ENCODE measurements around the gene SPDYE17. TPM values are rescaled to one million over a fixed set of nuclear protein-coding genes. Genes with fewer than 3 reads are reported as not detected.
"Not testable (repeated sequence)": the region's sequence is repeated elsewhere in the genome, so short reads cannot be mapped to it uniquely, and the experiment has no call there.

The SPDYE17 gene
- polyA plus RNA-seq, 4 donors = not detected

GRCh38 chr7:77062557-77062956 lies 30.4 kb upstream of the SPDYE17 start, which contains the start of gene SPDYE18:
SPDYE18 (minus strand) TSS chr7:77062558; CDS start chr7:77060512, 2,046 bp downstream.
- H3K9me3 ChIP-seq (ENCODE audit: control insufficient read depth in 2 of 2, insufficient read depth in 1 of 2, low read depth in 1 of 2, low read length in 1 of 2); H3K27me3 ChIP-seq (ENCODE audit: control insufficient read depth in 3 of 3, insufficient read depth in 3 of 3, low read length in 3 of 3); DNase-seq; H3K4me3 ChIP-seq (ENCODE audit: low read depth in 1 of 3, low read length in 3 of 3); H3K4me1 ChIP-seq (ENCODE audit: control insufficient read depth in 3 of 3, insufficient read depth in 2 of 3, low read depth in 1 of 3, low read length in 2 of 3); FAIRE-seq; H3K27ac ChIP-seq (ENCODE audit: low read depth in 1 of 3, low read length in 2 of 3); H3K36me3 ChIP-seq (ENCODE audit: control insufficient read depth in 3 of 3, insufficient read depth in 2 of 3, low read depth in 1 of 3, low read length in 3 of 3): not testable (repeated sequence)
- 90 to 98% (median 92%) methylated on average over 3 to 4 of the region's 4 CpGs for WGBS, 3 donors

- H3K27ac ChIP-seq (ENCODE audit: low read depth in 1 of 3, low read length in 2 of 3); H3K27me3 ChIP-seq (ENCODE audit: control insufficient read depth in 3 of 3, insufficient read depth in 3 of 3, low read length in 3 of 3); H3K4me3 ChIP-seq (ENCODE audit: low read depth in 1 of 3, low read length in 3 of 3); H3K36me3 ChIP-seq (ENCODE audit: control insufficient read depth in 3 of 3, insufficient read depth in 2 of 3, low read depth in 1 of 3, low read length in 3 of 3); H3K9me3 ChIP-seq (ENCODE audit: control insufficient read depth in 2 of 2, insufficient read depth in 1 of 2, low read depth in 1 of 2, low read length in 1 of 2); DNase-seq; H3K4me1 ChIP-seq (ENCODE audit: control insufficient read depth in 3 of 3, insufficient read depth in 2 of 3, low read depth in 1 of 3, low read length in 2 of 3); FAIRE-seq: not testable (repeated sequence)
- WGBS, 3 donors = 89 to 100% (median 94%) methylated on average over 6 to 7 of the region's 10 CpGs
Observed at GRCh38 chr7:77026349-77026748, 5.8 kb downstream of the SPDYE17 start.

DNA sequence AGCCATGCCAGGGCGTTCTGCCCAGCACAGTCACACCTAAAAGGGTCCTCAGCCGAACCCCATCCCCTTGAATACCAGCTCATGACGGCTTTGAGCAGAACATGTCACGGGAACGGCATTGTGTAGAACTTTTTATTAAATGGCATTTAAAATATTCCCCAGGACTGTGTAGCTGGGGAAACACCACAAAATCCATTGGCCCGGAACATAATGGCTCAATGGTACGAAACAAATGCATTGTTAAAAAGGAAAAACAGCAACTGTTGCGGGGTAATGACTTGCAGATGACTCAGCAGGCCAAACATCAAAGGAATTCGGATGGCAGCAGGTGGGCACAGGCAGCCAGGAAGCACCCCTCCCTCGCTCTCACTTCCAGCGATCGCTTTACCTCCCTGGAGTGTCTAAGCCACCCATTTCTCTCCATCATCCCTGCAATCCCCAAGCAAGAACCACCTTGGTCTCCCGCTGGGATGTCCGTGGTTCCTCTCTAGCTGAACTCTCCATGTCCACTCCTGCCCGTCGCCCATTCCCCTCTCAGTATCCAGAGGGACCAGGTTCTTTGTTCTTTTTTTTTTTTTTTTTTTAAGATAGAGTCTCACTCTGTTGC lies 22.0 kb downstream of the SPDYE17 start:
- H3K4me3 ChIP-seq (ENCODE audit: low read depth in 1 of 3, low read length in 3 of 3); DNase-seq; H3K27ac ChIP-seq (ENCODE audit: low read depth in 1 of 3, low read length in 2 of 3); H3K27me3 ChIP-seq (ENCODE audit: control insufficient read depth in 3 of 3, insufficient read depth in 3 of 3, low read length in 3 of 3); H3K4me1 ChIP-seq (ENCODE audit: control insufficient read depth in 3 of 3, insufficient read depth in 2 of 3, low read depth in 1 of 3, low read length in 2 of 3); FAIRE-seq; H3K36me3 ChIP-seq (ENCODE audit: control insufficient read depth in 3 of 3, insufficient read depth in 2 of 3, low read depth in 1 of 3, low read length in 3 of 3); H3K9me3 ChIP-seq (ENCODE audit: control insufficient read depth in 2 of 2, insufficient read depth in 1 of 2, low read depth in 1 of 2, low read length in 1 of 2): not testable (repeated sequence)
- 90 to 95% (median 91%) methylated on average over 9 to 10 of the region's 16 CpGs for WGBS, 3 donors

GRCh38 chr7:77008000-77008399 lies 24.2 kb downstream of the SPDYE17 start:
- not testable (repeated sequence) for H3K27me3 ChIP-seq (ENCODE audit: control insufficient read depth in 3 of 3, insufficient read depth in 3 of 3, low read length in 3 of 3); FAIRE-seq; H3K9me3 ChIP-seq (ENCODE audit: control insufficient read depth in 2 of 2, insufficient read depth in 1 of 2, low read depth in 1 of 2, low read length in 1 of 2); H3K4me1 ChIP-seq (ENCODE audit: control insufficient read depth in 3 of 3, insufficient read depth in 2 of 3, low read depth in 1 of 3, low read length in 2 of 3); H3K4me3 ChIP-seq (ENCODE audit: low read depth in 1 of 3, low read length in 3 of 3)
- peaks cover 0 to 11% (median 0%) of the 10 kb centered on the region in 3 donors for H3K36me3 ChIP-seq (ENCODE audit: control insufficient read depth in 3 of 3, insufficient read depth in 2 of 3, low read depth in 1 of 3, low read length in 3 of 3)
- WGBS, 3 donors = 44 to 64% (median 50%) methylated on average over 9 to 10 of the region's 10 CpGs
- peak overlapping the region in 1 of 3 donors; percentile 14 for H3K27ac ChIP-seq (ENCODE audit: low read depth in 1 of 3, low read length in 2 of 3)
- DNase-seq = peak; percentile 1 to 34

- H3K27me3 ChIP-seq (ENCODE audit: control insufficient read depth in 3 of 3, insufficient read depth in 3 of 3, low read length in 3 of 3); H3K4me3 ChIP-seq (ENCODE audit: low read depth in 1 of 3, low read length in 3 of 3); FAIRE-seq; H3K9me3 ChIP-seq (ENCODE audit: control insufficient read depth in 2 of 2, insufficient read depth in 1 of 2, low read depth in 1 of 2, low read length in 1 of 2); DNase-seq; H3K4me1 ChIP-seq (ENCODE audit: control insufficient read depth in 3 of 3, insufficient read depth in 2 of 3, low read depth in 1 of 3, low read length in 2 of 3): not testable (repeated sequence)
- H3K36me3 ChIP-seq (ENCODE audit: control insufficient read depth in 3 of 3, insufficient read depth in 2 of 3, low read depth in 1 of 3, low read length in 3 of 3) = peaks cover 0 to 25% (median 0%) of the 10 kb centered on the region in 3 donors
- peak overlapping the region in 1 of 3 donors; percentile 41 for H3K27ac ChIP-seq (ENCODE audit: low read depth in 1 of 3, low read length in 2 of 3)
- 52 to 77% (median 55%) methylated on average over 10 to 14 of the region's 22 CpGs for WGBS, 3 donors
Observed at GRCh38 chr7:77006127-77007110, 25.7 kb downstream of the SPDYE17 start.

DNA sequence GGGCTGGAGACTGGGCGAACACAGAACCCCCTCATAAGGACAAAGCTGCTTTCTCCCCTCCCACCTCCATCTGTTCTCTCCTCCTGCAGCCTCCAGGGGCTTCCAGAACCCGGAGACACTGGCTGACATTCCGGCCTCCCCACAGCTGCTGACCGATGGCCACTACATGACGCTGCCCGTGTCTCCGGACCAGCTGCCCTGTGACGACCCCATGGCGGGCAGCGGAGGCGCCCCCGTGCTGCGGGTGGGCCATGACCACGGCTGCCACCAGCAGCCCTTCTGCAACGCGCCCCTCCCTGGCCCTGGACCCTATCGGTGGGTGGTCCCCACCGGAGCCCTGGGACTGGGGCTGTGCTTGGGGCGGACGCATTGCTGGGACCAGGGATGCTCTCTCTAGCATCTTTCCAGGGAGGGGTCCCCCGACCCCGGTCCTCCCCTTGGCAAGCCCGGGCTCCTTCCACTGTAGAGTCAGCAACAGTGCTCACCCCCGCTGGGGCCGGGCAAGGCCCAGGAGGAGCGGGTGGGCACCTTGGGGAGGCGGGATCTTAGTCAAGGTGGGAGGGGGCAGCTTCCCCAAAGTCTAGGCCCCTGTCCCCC lies 26.6 kb downstream of the SPDYE17 start:
- H3K4me3 ChIP-seq (ENCODE audit: low read depth in 1 of 3, low read length in 3 of 3); FAIRE-seq; H3K27ac ChIP-seq (ENCODE audit: low read depth in 1 of 3, low read length in 2 of 3); H3K27me3 ChIP-seq (ENCODE audit: control insufficient read depth in 3 of 3, insufficient read depth in 3 of 3, low read length in 3 of 3); H3K9me3 ChIP-seq (ENCODE audit: control insufficient read depth in 2 of 2, insufficient read depth in 1 of 2, low read depth in 1 of 2, low read length in 1 of 2); H3K4me1 ChIP-seq (ENCODE audit: control insufficient read depth in 3 of 3, insufficient read depth in 2 of 3, low read depth in 1 of 3, low read length in 2 of 3); DNase-seq: not testable (repeated sequence)
- 80 to 95% (median 91%) methylated on average over 10 to 23 of the region's 27 CpGs for WGBS, 3 donors
- peaks cover 0 to 28% (median 0%) of the 10 kb centered on the region in 3 donors for H3K36me3 ChIP-seq (ENCODE audit: control insufficient read depth in 3 of 3, insufficient read depth in 2 of 3, low read depth in 1 of 3, low read length in 3 of 3)

GRCh38 chr7:77004151-77004550 lies 28.0 kb downstream of the SPDYE17 start:
- H3K27me3 ChIP-seq (ENCODE audit: control insufficient read depth in 3 of 3, insufficient read depth in 3 of 3, low read length in 3 of 3); FAIRE-seq; H3K4me3 ChIP-seq (ENCODE audit: low read depth in 1 of 3, low read length in 3 of 3); H3K27ac ChIP-seq (ENCODE audit: low read depth in 1 of 3, low read length in 2 of 3); H3K9me3 ChIP-seq (ENCODE audit: control insufficient read depth in 2 of 2, insufficient read depth in 1 of 2, low read depth in 1 of 2, low read length in 1 of 2); H3K4me1 ChIP-seq (ENCODE audit: control insufficient read depth in 3 of 3, insufficient read depth in 2 of 3, low read depth in 1 of 3, low read length in 2 of 3); DNase-seq: not testable (repeated sequence)
- 92 to 93% (median 93%) methylated on average over 9 to 11 of the region's 18 CpGs for WGBS, 3 donors
- peaks cover 0 to 28% (median 0%) of the 10 kb centered on the region in 3 donors for H3K36me3 ChIP-seq (ENCODE audit: control insufficient read depth in 3 of 3, insufficient read depth in 2 of 3, low read depth in 1 of 3, low read length in 3 of 3)

GRCh38 chr7:77003241-77003640 lies 28.9 kb downstream of the SPDYE17 start:
- FAIRE-seq = not testable (repeated sequence)
- WGBS, 3 donors = 86 to 96% (median 96%) methylated on average over 8 to 10 of the region's 10 CpGs

More at GRCh38 chr7:77003241-77003640, 28.9 kb downstream of the SPDYE17 start:
- not testable (repeated sequence) for H3K4me1 ChIP-seq (ENCODE audit: control insufficient read depth in 3 of 3, insufficient read depth in 2 of 3, low read depth in 1 of 3, low read length in 2 of 3); H3K9me3 ChIP-seq (ENCODE audit: control insufficient read depth in 2 of 2, insufficient read depth in 1 of 2, low read depth in 1 of 2, low read length in 1 of 2); H3K27ac ChIP-seq (ENCODE audit: low read depth in 1 of 3, low read length in 2 of 3); H3K4me3 ChIP-seq (ENCODE audit: low read depth in 1 of 3, low read length in 3 of 3); DNase-seq; H3K27me3 ChIP-seq (ENCODE audit: control insufficient read depth in 3 of 3, insufficient read depth in 3 of 3, low read length in 3 of 3)
- peaks cover 0 to 28% (median 0%) of the 10 kb centered on the region in 3 donors for H3K36me3 ChIP-seq (ENCODE audit: control insufficient read depth in 3 of 3, insufficient read depth in 2 of 3, low read depth in 1 of 3, low read length in 3 of 3)

Measured in small intestine (tissue), 7 donors.